ENCODE data around the gene LBX1. TPM values are rescaled to one million over a fixed set of nuclear protein-coding genes. Genes with fewer than 3 reads are reported as not detected.
"Not testable (repeated sequence)": the region's sequence is repeated elsewhere in the genome, so short reads cannot be mapped to it uniquely, and the experiment has no call there.

LBX1 gene
- total RNA-seq, 1 donor from 2014 or later, result not detected

DNA sequence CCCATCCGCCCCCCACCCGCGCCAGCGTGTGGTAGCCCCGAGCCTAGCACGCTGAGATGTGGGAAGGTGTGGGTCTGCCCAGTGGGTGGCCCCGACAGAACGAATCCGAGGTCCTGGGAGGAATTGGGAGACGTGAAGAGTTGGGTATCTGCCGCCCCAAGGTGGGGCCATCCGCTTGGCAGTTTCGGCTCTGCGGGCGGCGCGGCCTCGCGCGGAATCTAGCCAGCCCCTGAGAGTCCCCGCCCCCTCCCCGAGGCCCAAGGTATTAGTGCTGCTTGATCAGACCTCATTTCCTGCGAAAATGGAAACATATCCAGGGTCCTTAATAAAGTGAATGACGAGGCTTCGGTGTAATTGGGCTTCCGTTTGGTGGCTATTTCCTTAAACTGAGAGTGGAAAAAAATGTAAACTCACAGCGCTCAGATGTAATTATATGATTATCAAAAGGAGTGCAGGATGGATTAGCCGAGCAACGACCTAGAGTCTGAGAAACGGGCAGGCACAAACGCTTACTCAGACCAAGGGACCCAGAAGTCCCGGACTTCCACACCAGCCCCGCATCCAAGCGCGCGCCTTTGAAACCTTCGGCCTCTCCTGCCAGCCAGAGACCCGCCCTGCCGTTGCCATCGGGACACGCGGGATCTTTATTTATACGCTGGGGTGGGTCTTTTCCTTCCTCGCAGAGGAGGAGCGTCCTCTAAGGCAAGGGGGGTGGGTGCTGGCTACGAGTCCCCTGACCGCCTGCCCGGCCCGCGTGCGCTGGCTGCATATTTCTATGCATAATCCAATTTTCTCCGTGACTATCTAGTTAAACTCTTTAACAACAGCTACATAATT, 12.8 kb downstream of the LBX1 start:
- intact Hi-C loops (cut with micrococcal nuclease), result no loop called here
- ATAC-seq (no peak), DNase-seq (no peak)

GRCh38 chr10:101215397-101216206, 13.7 kb downstream of the LBX1 start:
- intact Hi-C loops (cut with micrococcal nuclease), result no loop called here
- DNase-seq (no peak), ATAC-seq (no peak)

DNA sequence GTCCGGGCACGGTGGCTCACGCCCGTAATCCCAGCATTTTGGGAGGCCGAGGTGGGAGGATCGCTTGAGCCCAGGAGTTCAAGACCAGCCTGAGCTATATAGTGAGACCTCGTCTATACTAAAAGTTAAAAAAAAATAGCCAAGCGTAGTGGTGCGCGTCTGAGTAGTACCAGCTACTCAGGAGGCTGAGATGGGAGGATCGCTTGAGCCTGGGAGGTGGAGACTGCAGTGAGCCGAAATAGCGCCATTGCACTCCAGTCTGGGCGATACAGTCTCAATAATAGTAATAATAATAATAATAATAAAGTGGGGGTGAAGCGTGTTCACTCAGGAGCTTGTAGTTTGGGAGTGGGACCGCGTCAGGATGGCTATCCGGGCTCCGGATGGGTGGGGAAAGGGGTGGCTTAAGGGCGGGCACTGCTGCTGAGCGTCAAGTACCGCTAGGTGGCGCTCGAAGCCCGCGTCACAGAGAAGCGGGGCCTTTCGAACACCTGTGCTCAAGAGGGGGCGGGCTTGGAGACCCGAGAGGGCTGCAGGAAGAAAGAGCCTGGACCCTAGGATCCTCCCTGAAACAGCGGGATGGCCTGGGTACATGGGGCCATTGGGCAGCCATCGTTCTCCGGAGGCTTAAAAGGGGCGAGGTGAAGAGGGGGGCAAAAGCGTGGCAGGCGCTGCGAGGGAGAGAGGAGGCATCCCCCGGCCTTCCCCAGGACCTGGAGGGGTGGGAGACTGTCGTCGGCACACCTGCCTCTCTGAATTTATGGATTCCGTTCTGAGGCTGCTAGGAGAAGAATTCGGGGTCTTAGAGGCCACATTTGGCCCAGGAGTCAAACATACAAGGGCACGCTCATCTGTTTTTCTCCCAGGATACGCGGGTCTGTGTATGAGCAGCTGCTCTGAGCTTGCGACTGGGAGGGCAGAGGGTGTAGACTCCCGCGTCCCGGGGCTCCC, 14.5 kb downstream of the LBX1 start:
- intact Hi-C loops (cut with micrococcal nuclease), result no loop called here
- DNase-seq (peak; percentile 77), ATAC-seq (peak; percentile 85)

DNA sequence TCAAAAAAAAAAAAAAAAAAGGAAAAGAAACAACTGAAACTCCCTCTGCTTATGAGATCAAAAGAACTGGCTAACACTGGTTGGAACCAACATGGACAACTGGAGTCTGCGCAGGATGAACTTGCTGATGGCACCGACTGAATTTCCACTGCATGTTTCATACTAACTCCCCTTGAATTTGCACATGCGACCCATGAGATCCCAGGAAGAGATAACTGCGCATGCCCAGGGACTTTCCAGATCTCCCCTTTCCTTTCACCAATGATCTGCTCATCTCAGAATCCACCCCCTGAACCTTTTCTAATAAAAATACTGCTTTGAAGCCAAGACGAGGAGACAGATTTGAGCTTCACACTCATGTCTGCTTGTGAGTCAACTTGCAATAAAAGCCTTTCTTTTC, 20.7 kb downstream of the LBX1 start:
- no peak for ATAC-seq

DNA sequence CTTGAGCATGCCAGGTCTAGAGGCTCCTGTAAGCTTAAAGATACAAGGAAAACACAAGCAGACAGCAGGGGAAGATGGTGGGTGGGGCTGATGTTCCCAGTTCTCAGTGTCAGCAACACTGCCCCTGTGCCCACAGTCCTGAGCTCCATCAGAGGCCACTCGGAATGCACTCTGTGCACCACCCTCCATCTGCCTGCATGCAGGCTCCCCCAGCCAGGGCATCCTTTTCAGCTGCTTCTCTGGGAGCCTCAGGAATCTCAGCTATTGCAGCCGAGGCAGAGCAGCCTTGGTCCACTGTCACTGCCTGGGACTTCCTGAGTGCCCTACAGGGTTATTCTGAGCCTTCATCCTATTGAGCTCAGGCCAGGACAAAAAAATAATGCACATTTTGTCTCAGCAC, 22.2 kb downstream of the LBX1 start:
- ATAC-seq, result no peak
- intact Hi-C loops (cut with micrococcal nuclease), result no loop called here
- DNase-seq, result no peak

More for the DNA sequence above, 20.7 kb downstream of the LBX1 start:
- intact Hi-C loops (cut with micrococcal nuclease), result no loop called here
- no peak for DNase-seq

- intact Hi-C loops (cut with micrococcal nuclease); DNase-seq; ATAC-seq: not testable (repeated sequence)
Observed at GRCh38 chr10:101202667-101203066, 26.6 kb downstream of the LBX1 start.

GRCh38 chr10:101198326-101198977, 30.8 kb downstream of the LBX1 start:
- intact Hi-C loops (cut with micrococcal nuclease); DNase-seq; ATAC-seq: not testable (repeated sequence)

DNA sequence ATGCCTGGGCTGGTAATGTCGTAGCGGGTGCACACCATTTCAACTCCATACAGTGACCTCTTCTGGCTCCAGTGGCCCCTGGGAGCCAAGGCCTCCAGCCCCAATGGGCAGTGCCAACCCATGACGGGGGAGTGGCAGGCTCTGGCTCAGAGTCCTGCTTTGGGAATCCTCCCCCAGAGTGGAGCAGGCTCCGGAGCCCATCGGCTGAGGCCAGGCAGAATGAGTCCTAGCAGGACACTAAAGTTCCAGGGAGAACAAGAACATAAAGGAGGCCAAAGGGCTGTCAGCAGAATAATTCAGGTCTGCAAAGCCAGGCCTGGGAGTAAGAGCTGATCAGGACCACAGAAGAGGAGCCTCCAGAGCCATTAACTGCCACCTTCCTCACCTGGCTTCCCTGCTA, 33.3 kb downstream of the LBX1 start:
- intact Hi-C loops (cut with micrococcal nuclease), result no loop called here
- DNase-seq (no peak), ATAC-seq (no peak)

DNA sequence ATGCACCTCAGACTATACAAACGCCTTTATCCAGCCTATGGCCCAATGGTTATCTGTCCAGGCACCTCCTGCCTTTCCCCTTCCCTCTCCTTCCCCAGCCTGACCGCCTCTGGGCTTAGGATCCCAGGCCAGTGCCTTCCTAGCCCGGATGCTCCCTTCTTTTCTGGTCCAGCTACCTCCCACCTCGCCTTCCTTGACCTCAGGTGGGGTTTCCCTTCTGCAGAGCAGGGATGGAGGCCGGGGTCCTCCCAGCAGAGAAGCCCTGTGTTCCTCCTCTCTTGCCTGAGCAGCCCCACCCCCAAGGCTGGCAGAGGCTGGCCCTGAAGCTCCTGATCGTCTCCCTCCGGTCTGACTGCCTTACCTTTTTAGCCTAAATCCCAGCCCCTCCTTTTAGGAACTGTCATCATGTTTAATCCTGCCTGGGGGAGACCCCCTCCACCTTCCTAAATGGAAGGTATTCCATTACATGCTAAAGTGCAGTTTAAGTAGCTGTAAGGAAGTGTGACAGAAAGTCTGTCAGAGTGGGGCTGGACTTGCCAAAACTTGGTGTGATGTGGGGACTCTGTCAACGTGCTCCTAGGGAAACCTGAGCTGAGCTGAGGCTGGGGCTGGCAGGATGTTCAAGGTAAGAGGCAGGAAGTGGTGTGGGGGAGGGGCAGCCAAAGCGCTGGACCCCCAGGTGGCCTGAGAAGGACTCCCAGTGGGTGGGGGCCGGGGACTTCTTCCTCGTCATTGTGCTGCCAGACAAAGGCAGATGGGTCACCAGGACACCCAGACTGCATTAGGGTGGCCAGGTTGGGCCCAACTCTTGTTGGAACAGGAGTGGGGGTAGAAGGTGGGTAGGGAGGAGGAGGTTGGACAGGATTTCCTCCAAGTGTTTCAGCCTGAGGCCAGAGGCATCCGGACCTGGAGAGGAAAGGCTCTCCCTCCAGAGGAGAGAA, 39.5 kb downstream of the LBX1 start:
- no peak for ATAC-seq
- no peak for DNase-seq
- intact Hi-C loops (cut with micrococcal nuclease), result no loop called here

DNA sequence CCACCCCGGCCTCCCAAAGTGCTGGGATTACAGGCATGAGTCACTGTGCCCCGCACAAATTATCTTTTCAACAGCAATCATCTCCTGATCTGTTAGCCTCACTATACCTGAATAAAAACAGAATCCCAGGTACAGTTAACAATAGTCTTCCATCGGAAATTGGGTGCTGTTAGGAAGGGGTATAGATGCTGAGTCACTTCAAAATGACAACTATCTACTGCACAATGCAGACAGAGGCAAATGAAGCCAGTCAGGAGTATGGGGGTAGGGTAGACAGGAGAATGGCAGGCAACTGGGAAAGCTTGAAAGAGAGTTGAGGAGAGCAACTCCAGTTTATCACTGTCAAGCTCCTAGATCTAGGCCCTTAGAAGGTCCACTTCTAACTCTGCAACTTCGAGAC, 40.3 kb downstream of the LBX1 start:
- ATAC-seq, result no peak
- no peak for DNase-seq
- intact Hi-C loops (cut with micrococcal nuclease), result no loop called here

- intact Hi-C loops (cut with micrococcal nuclease), result no loop called here
- DNase-seq, result no peak
- ATAC-seq, result no peak
Observed at GRCh38 chr10:101183458-101184183, 45.6 kb downstream of the LBX1 start.

- intact Hi-C loops (cut with micrococcal nuclease), result no loop called here
- no peak for ATAC-seq
Observed at GRCh38 chr10:101182936-101183335, 46.3 kb downstream of the LBX1 start.

More at GRCh38 chr10:101182936-101183335, 46.3 kb downstream of the LBX1 start:
- no peak for DNase-seq

Other genes starting within 250 kb of the LBX1 start
- 55.9 TPM for gene MRPL43, start 242.0 kb downstream of the LBX1 start, total RNA-seq
- gene TWNK, start 241.9 kb downstream of the LBX1 start, total RNA-seq, result 8.0 TPM
- 44.9 TPM for gene LZTS2, start 229.7 kb downstream of the LBX1 start, total RNA-seq
- 0.17 TPM for gene PDZD7, start 198.3 kb downstream of the LBX1 start, total RNA-seq
- 11.0 TPM for gene SFXN3, start 198.2 kb downstream of the LBX1 start, total RNA-seq
- 7.8 TPM for gene KAZALD1, start 167.5 kb downstream of the LBX1 start, total RNA-seq
- not detected for gene TLX1, start 98.2 kb downstream of the LBX1 start, total RNA-seq
- 33.2 TPM for gene BTRC, start 124.7 kb upstream of the LBX1 start, total RNA-seq

Data from left ventricle myocardium superior (tissue), 1 donor.